Testis (tissue), 3 donors: ENCODE results near the gene SPOP. TPM values are rescaled to one million over a fixed set of nuclear protein-coding genes. Genes with fewer than 3 reads are reported as not detected.

Experiments used
- DNase-seq: peaks from one replicate; pipeline ENCODE4 v3.0.0-alpha.2; 2019
- H3K27ac ChIP-seq, 2 donors: fragments of 200-600 bp; sonication (generic); one replicate each; pipeline ENCODE4 v1.5.1; 2019
- H3K27me3 ChIP-seq: fragments of 200-600 bp; sonication (generic); one replicate; pipeline ENCODE4 v1.5.1; 2019
- H3K36me3 ChIP-seq: fragments of 200-600 bp; sonication (generic); one replicate; pipeline ENCODE4 v1.5.1; 2017; ENCODE audit warnings: low read depth; ENCODE audit errors: missing control alignments
- H3K4me1 ChIP-seq: fragments of 200-600 bp; sonication (generic); one replicate; pipeline ENCODE4 v1.5.1; 2019
- H3K4me3 ChIP-seq, 2 donors: fragments of 200-600 bp; sonication (generic); one replicate each; pipeline ENCODE4 v1.5.1; 2017 to 2019
- H3K9me3 ChIP-seq: fragments of 200-600 bp; sonication (generic); one replicate; pipeline ENCODE4 v1.5.1; 2017
- CTCF ChIP-seq, 3 experiments: fragments of 450-650 bp in 2 of 3; fragments of 200-600 bp in 1 of 3; sonication (generic) in 1 of 3; IDR thresholded peaks; one replicate each; pipeline ENCODE4 v1.5.1; 2016 to 2019; ENCODE audit warnings: antibody characterized with exemption in 3 of 3, mild to moderate bottlenecking in 2 of 3, moderate library complexity in 1 of 3
- POLR2A ChIP-seq: fragments of 450-650 bp; IDR thresholded peaks from one replicate; pipeline ENCODE4 v1.6.1; 2017; ENCODE audit warnings: antibody characterized with exemption, mild to moderate bottlenecking, moderate library complexity
- WGBS, 2 donors: methylation state at CpG; one replicate each; pipeline ENCODE4 v1.1.5; 2018; 5-methylcytosine and 5-hydroxymethylcytosine counted together
- intact Hi-C: fragments of 100-400 bp; cut with DNase I; formaldehyde crosslinking; loops from one replicate; pipeline ENCODE4 v1.15.1; 2023; ENCODE audit warnings: low total_unique reads
- polyA plus RNA-seq: library from polyadenylated mRNA; stranded (reverse); fragments of 350-450 nt; fragmentation: Illumina TruSeq; extraction: RNeasy Lipid Tissue Mini Kit (QIAGEN cat#74804); gene quantifications from one replicate; pipeline ENCODE4 v1.2.3, GENCODE V29; 2014; ENCODE audit warnings: low read depth, low replicate concordance; ENCODE audit not compliant: insufficient read depth
- total RNA-seq, 2 donors: library from RNA; depleted of rRNA; stranded (reverse); fragments of >200 nt; gene quantifications; one replicate each; pipeline ENCODE4 v1.2.3, GENCODE V29; 2016

The SPOP gene
- total and polyA plus RNA-seq, 3 donors from 2014 or later = 39.6 to 60.6 (median 52.0) TPM

GRCh38 chr17:49603720-49604119, 74.2 kb downstream of the SPOP start:
- 50 to 54% methylated on average over 2 of the region's 2 CpGs for whole genome bisulfite sequencing, 2 donors
- H3K36me3 ChIP-seq = no peaks in the 10 kb centered on the region
- H3K27me3 ChIP-seq = no peaks in the 10 kb centered on the region
- TF ChIP-seq CTCF (IDR thresholded peaks at IDR 0.05) = no peak
- no peak for TF ChIP-seq POLR2A
- peaks cover 8% of the 10 kb centered on the region for H3K4me1 ChIP-seq
- no peak for DNase-seq
- H3K4me3 ChIP-seq = no peak overlapping the region
- H3K9me3 ChIP-seq = no peaks in the 10 kb centered on the region
- H3K27ac ChIP-seq = peak overlapping the region; percentile 9 to 38
- intact Hi-C loops = no loop called here

GRCh38 chr17:49603238-49603637, 74.7 kb downstream of the SPOP start:
- intact Hi-C loops = no loop called here
- TF ChIP-seq CTCF (IDR thresholded peaks at IDR 0.05) = no peak
- no peak for TF ChIP-seq POLR2A
- no peak for DNase-seq
- no peaks in the 10 kb centered on the region for H3K36me3 ChIP-seq
- H3K27ac ChIP-seq = peak overlapping the region in 1 of 2 donors; percentile 38
- H3K4me3 ChIP-seq = no peak overlapping the region
- WGBS, 2 donors = 30 to 42% methylated on average over 3 of the region's 3 CpGs
- no peaks in the 10 kb centered on the region for H3K9me3 ChIP-seq
- H3K4me1 ChIP-seq = peaks cover 8% of the 10 kb centered on the region
- no peaks in the 10 kb centered on the region for H3K27me3 ChIP-seq

GRCh38 chr17:49602783-49603182, 75.1 kb downstream of the SPOP start:
- peak overlapping the region in 1 of 2 donors; percentile 38 for H3K27ac ChIP-seq

GRCh38 chr17:49600949-49601348, 76.9 kb downstream of the SPOP start:
- Histone ChIP-seq H3K27ac (no peak overlapping the region), H3K36me3 (no peaks in the 10 kb centered on the region), H3K9me3 (no peaks in the 10 kb centered on the region), H3K4me1 (peaks cover 19% of the 10 kb centered on the region), H3K27me3 (no peaks in the 10 kb centered on the region), H3K4me3 (no peak overlapping the region)
- TF ChIP-seq CTCF (IDR thresholded peaks at IDR 0.05) (no peak), POLR2A (no peak)
- intact Hi-C loops = no loop called here
- no peak for DNase-seq

More at GRCh38 chr17:49602783-49603182, 75.1 kb downstream of the SPOP start:
- no peak for DNase-seq
- H3K4me3 ChIP-seq = no peak overlapping the region
- no peaks in the 10 kb centered on the region for H3K27me3 ChIP-seq
- TF ChIP-seq POLR2A = no peak
- TF ChIP-seq CTCF (IDR thresholded peaks at IDR 0.05) = no peak
- no peaks in the 10 kb centered on the region for H3K36me3 ChIP-seq
- intact Hi-C loops = no loop called here
- H3K9me3 ChIP-seq = no peaks in the 10 kb centered on the region
- H3K4me1 ChIP-seq = peaks cover 8% of the 10 kb centered on the region

GRCh38 chr17:49598918-49599317, 79.0 kb downstream of the SPOP start:
- TF ChIP-seq POLR2A (no peak), CTCF (IDR thresholded peaks at IDR 0.05) (no peak)
- H3K4me1 ChIP-seq = peaks cover 18% of the 10 kb centered on the region
- intact Hi-C loops = no loop called here
- no peak overlapping the region for H3K27ac ChIP-seq
- no peaks in the 10 kb centered on the region for H3K36me3 ChIP-seq
- no peaks in the 10 kb centered on the region for H3K27me3 ChIP-seq
- H3K4me3 ChIP-seq = no peak overlapping the region
- no peaks in the 10 kb centered on the region for H3K9me3 ChIP-seq
- 94% methylated on average over 3 of the region's 3 CpGs for WGBS, 2 donors
- DNase-seq = no peak
